ENCODE measurements around the gene MAP2K6. TPM values are rescaled to one million over a fixed set of nuclear protein-coding genes. Genes with fewer than 3 reads are reported as not detected.

Gene MAP2K6
- total and polyA plus RNA-seq, 10 donors: 3.4 to 36.3 (median 10.2) TPM

DNA sequence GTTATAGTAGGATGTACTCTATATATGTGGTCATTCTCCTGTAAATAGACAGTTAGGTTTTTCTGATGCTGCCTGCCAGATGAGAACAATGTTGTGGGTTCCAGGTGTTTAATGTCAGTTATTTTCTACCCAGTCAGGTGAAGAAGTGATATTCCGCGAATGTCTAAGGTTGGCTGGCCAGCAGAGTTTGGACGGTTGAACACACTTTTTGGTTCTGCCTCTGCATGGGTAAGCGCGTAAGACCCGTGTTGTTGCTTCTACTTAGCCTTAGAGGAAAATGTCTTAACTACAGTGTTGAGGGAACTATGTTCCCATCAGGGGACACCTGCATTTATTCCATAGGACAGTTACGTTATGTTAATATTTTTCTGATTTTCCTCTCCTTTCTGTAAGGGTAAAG is 162.6 kb downstream of the MAP2K6 start:
- Histone ChIP-seq H3K27ac (no peak overlapping the region), H3K4me3 (no peak overlapping the region), H3K27me3 (replicated peaks in 1 of 7) (peaks cover 0 to 6% (median 0%) of the 10 kb centered on the region in 7 donors), H3K36me3 (no peaks in the 10 kb centered on the region), H3K4me1 (peaks cover 11 to 39% (median 24%) of the 10 kb centered on the region in 6 donors), H3K9me3 (no peaks in the 10 kb centered on the region)
- intact Hi-C loops (cut with DNase I; ENCODE audit: low total_unique reads): loop anchor here (10.0 kb wide), 1 partner anchor 568 kb away; no protein-coding TSS in a partner anchor
- no peak for TF ChIP-seq POLR2A (IDR thresholded peaks at IDR 0.05)
- no peak for TF ChIP-seq POLR2AphosphoS5 (IDR thresholded peaks at IDR 0.05)
- TF ChIP-seq, protein P1, sequence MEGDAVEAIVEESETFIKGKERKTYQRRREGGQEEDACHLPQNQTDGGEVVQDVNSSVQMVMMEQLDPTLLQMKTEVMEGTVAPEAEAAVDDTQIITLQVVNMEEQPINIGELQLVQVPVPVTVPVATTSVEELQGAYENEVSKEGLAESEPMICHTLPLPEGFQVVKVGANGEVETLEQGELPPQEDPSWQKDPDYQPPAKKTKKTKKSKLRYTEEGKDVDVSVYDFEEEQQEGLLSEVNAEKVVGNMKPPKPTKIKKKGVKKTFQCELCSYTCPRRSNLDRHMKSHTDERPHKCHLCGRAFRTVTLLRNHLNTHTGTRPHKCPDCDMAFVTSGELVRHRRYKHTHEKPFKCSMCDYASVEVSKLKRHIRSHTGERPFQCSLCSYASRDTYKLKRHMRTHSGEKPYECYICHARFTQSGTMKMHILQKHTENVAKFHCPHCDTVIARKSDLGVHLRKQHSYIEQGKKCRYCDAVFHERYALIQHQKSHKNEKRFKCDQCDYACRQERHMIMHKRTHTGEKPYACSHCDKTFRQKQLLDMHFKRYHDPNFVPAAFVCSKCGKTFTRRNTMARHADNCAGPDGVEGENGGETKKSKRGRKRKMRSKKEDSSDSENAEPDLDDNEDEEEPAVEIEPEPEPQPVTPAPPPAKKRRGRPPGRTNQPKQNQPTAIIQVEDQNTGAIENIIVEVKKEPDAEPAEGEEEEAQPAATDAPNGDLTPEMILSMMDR (IDR thresholded peaks at IDR 0.05 in 8 of 11, conservative IDR thresholded peaks at IDR 0.05 in 3 of 11): no peak
- WGBS, 5 donors: 69 to 86% (median 79%) methylated on average over 7 of the region's 7 CpGs
- DNase-seq: no peak

DNA sequence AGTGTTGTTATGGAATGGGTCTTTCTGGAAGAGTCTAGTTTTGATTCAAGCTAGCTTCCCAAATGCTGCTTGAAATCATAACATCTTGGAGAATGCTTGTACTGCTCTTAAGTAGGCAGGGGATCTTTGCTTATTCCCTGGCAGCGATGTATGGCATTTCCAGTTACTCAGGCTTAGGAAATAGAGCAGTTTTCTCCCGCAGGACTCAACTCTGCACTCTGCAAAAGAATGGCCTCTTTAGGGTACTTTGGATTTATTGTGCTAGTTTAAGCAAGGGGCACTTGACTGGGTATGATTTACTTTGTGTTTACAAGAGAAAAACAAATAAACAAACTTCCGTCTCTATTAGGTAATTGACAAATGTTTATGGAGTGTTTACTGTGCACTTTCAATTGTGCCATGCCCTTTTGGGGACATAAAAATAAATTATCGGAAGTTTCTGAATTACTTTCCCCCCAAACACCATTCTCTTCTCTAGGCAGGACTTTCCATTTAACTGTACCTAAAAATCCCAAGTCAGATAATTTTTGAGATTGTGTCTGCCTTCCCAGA is 164.0 kb downstream of the MAP2K6 start:
- intact Hi-C loops (cut with DNase I; ENCODE audit: low total_unique reads): loop anchor here (10.0 kb wide), 1 partner anchor 566 kb away; no protein-coding TSS in a partner anchor
- TF ChIP-seq, protein P1 (IDR thresholded peaks at IDR 0.05 in 8 of 11, conservative IDR thresholded peaks at IDR 0.05 in 3 of 11): no peak
- TF ChIP-seq POLR2A (IDR thresholded peaks at IDR 0.05): no peak
- no peak for TF ChIP-seq POLR2AphosphoS5 (IDR thresholded peaks at IDR 0.05)
- H3K27me3 ChIP-seq (replicated peaks in 1 of 7): peaks cover 0 to 6% (median 0%) of the 10 kb centered on the region in 7 donors
- H3K4me1 ChIP-seq: peaks cover 11 to 38% (median 24%) of the 10 kb centered on the region in 6 donors
- 84 to 91% (median 86%) methylated on average over 4 of the region's 4 CpGs for WGBS, 5 donors
- no peak overlapping the region for H3K27ac ChIP-seq
- DNase-seq: no peak
- H3K9me3 ChIP-seq: no peaks in the 10 kb centered on the region
- H3K4me3 ChIP-seq: no peak overlapping the region
- H3K36me3 ChIP-seq: no peaks in the 10 kb centered on the region

DNA sequence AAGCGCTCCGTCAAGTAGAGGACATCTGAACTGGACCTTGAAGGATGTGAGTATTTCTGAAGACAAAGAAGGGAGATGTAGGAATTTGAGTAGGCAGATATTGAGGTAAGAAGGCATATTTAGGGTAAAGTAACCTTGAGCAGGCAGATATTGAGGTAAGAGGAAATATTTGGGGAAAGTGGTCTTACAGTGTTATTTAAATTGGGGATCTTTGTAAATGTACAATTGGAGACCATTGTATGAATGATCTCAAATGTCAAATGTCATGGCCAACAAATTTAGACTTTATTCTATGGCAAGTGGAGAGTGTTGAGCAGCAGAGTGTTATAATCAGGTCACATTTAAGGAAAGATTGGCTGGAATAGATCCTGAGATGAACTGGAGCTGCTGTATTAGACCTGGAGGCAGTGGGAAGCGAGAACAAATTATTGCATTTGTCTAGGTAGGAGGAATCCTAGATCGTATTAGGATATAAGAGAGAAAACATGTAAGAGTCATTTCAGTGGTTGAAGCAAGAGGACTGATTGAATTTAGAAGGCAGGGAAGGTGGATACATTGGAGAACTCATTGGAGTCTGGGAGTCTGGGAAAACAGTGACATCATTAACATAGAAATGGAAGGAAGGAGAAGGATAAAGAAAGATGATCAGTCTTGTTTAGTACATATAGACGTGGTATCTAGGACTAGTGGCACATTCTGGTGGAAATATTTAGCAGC is 165.6 kb downstream of the MAP2K6 start:
- intact Hi-C loops (cut with DNase I; ENCODE audit: low total_unique reads): loop anchor here (10.0 kb wide), 1 partner anchor 565 kb away; no protein-coding TSS in a partner anchor
- no peak for DNase-seq
- Histone ChIP-seq H3K9me3 (no peaks in the 10 kb centered on the region), H3K27me3 (replicated peaks in 1 of 7) (peaks cover 0 to 6% (median 0%) of the 10 kb centered on the region in 7 donors), H3K4me1 (peaks cover 4 to 22% (median 19%) of the 10 kb centered on the region in 6 donors), H3K4me3 (no peak overlapping the region), H3K36me3 (no peaks in the 10 kb centered on the region), H3K27ac (no peak overlapping the region)
- 88 to 94% (median 92%) methylated on average over 5 of the region's 5 CpGs for WGBS, 5 donors
- TF ChIP-seq, protein P1 (IDR thresholded peaks at IDR 0.05 in 8 of 11, conservative IDR thresholded peaks at IDR 0.05 in 3 of 11): no peak
- TF ChIP-seq POLR2A (IDR thresholded peaks at IDR 0.05) (no peak), POLR2AphosphoS5 (IDR thresholded peaks at IDR 0.05) (no peak)

All from spleen (tissue), 11 donors.